ENCODE measurements around the gene HSPA8.

GRCh38 chr11:123033895-123034294 lies 28.0 kb downstream of the HSPA8 start:
- TF ChIP-seq, protein P1, sequence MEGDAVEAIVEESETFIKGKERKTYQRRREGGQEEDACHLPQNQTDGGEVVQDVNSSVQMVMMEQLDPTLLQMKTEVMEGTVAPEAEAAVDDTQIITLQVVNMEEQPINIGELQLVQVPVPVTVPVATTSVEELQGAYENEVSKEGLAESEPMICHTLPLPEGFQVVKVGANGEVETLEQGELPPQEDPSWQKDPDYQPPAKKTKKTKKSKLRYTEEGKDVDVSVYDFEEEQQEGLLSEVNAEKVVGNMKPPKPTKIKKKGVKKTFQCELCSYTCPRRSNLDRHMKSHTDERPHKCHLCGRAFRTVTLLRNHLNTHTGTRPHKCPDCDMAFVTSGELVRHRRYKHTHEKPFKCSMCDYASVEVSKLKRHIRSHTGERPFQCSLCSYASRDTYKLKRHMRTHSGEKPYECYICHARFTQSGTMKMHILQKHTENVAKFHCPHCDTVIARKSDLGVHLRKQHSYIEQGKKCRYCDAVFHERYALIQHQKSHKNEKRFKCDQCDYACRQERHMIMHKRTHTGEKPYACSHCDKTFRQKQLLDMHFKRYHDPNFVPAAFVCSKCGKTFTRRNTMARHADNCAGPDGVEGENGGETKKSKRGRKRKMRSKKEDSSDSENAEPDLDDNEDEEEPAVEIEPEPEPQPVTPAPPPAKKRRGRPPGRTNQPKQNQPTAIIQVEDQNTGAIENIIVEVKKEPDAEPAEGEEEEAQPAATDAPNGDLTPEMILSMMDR (IDR thresholded peaks at IDR 0.05): no peak
- TF ChIP-seq POLR2A (IDR thresholded peaks at IDR 0.05): no peak
- TF ChIP-seq EP300 (IDR thresholded peaks at IDR 0.05): no peak

Data from tibial nerve (tissue), 4 donors.